ENCODE data around the gene TMEM151A. TPM values are rescaled to one million over a fixed set of nuclear protein-coding genes. Genes with fewer than 3 reads are reported as not detected.
"Not testable (repeated sequence)": the region's sequence is repeated elsewhere in the genome, so short reads cannot be mapped to it uniquely, and the experiment has no call there.

TMEM151A gene
- total RNA-seq, 1 experiment from 2014 or later: 0.56 TPM

- H3K9me3 ChIP-seq: no peaks in the 10 kb centered on the region
- peaks cover 8% of the 10 kb centered on the region for H3K36me3 ChIP-seq
- DNase-seq: peak; percentile 99
- H3K4me3 ChIP-seq: peak within 1 kb of the TSS; percentile 77
- peaks cover 17% of the 10 kb centered on the region for H3K27me3 ChIP-seq
Observed at GRCh38 chr11:66288671-66289547, 2.8 kb upstream of the TMEM151A start, which contains the start of gene YIF1A. TSS of gene YIF1A (minus strand) at chr11:66289143. CDS start at chr11:66288985, 158 bp downstream.

- Histone ChIP-seq H3K4me3 (peak overlapping the region; percentile 77), H3K9me3 (no peaks in the 10 kb centered on the region), H3K27me3 (peaks cover 17% of the 10 kb centered on the region), H3K36me3 (peaks cover 8% of the 10 kb centered on the region)
- no peak for DNase-seq
Observed at GRCh38 chr11:66289548-66290329, 2.0 kb upstream of the TMEM151A start.

- no peak for DNase-seq
- Histone ChIP-seq H3K36me3 (peaks cover 8% of the 10 kb centered on the region), H3K27me3 (peaks cover 17% of the 10 kb centered on the region), H3K9me3 (no peaks in the 10 kb centered on the region), H3K4me3 (no peak overlapping the region)
Observed at GRCh38 chr11:66290330-66290621, 1.4 kb upstream of the TMEM151A start.

- no peak for DNase-seq
- Histone ChIP-seq H3K36me3 (peaks cover 6% of the 10 kb centered on the region), H3K9me3 (no peaks in the 10 kb centered on the region), H3K27me3 (peaks cover 17% of the 10 kb centered on the region), H3K4me3 (no peak overlapping the region)
Observed at GRCh38 chr11:66291303-66291705, 390 bp upstream of the TMEM151A start.

- Histone ChIP-seq H3K27me3 (peaks cover 17% of the 10 kb centered on the region), H3K36me3 (no peaks in the 10 kb centered on the region), H3K4me3 (no peak overlapping the region), H3K9me3 (no peaks in the 10 kb centered on the region)
- no peak for DNase-seq
Observed at GRCh38 chr11:66292543-66293332, 1.0 kb downstream of the TMEM151A start.

GRCh38 chr11:66293352-66293751 lies 1.7 kb downstream of the TMEM151A start:
- DNase-seq: no peak
- Histone ChIP-seq H3K36me3 (no peaks in the 10 kb centered on the region), H3K27me3 (peaks cover 17% of the 10 kb centered on the region), H3K9me3 (no peaks in the 10 kb centered on the region), H3K4me3 (no peak overlapping the region)

- Histone ChIP-seq H3K27me3 (peaks cover 17% of the 10 kb centered on the region), H3K9me3 (no peaks in the 10 kb centered on the region), H3K36me3 (no peaks in the 10 kb centered on the region), H3K4me3 (no peak overlapping the region)
- no peak for DNase-seq
Observed at GRCh38 chr11:66293777-66294625, 2.3 kb downstream of the TMEM151A start.

- no peak for DNase-seq
- peaks cover 17% of the 10 kb centered on the region for H3K27me3 ChIP-seq
- H3K4me3 ChIP-seq: no peak overlapping the region
- H3K36me3 ChIP-seq: no peaks in the 10 kb centered on the region
- no peaks in the 10 kb centered on the region for H3K9me3 ChIP-seq
Observed at GRCh38 chr11:66294626-66295620, 3.2 kb downstream of the TMEM151A start.

GRCh38 chr11:66297610-66298009 lies 5.9 kb downstream of the TMEM151A start:
- Histone ChIP-seq H3K36me3 (no peaks in the 10 kb centered on the region), H3K27me3 (peaks cover 2% of the 10 kb centered on the region; the same call in 1 of the 2 replicates), H3K9me3 (no peaks in the 10 kb centered on the region), H3K4me3 (no peak overlapping the region)
- DNase-seq: no peak

- Histone ChIP-seq H3K36me3 (no peaks in the 10 kb centered on the region), H3K27me3 (no peaks in the 10 kb centered on the region), H3K9me3 (no peaks in the 10 kb centered on the region), H3K4me3 (no peak overlapping the region)
- no peak for DNase-seq
Observed at GRCh38 chr11:66299186-66299585, 7.5 kb downstream of the TMEM151A start.

GRCh38 chr11:66302656-66303055 lies 11.0 kb downstream of the TMEM151A start:
- DNase-seq: no peak
- Histone ChIP-seq H3K9me3 (no peaks in the 10 kb centered on the region), H3K36me3 (no peaks in the 10 kb centered on the region), H3K4me3 (no peak overlapping the region), H3K27me3 (no peaks in the 10 kb centered on the region)

- no peaks in the 10 kb centered on the region for H3K9me3 ChIP-seq
- H3K36me3 ChIP-seq: no peaks in the 10 kb centered on the region
- DNase-seq: no peak
- H3K4me3 ChIP-seq: no peak overlapping the region
- no peaks in the 10 kb centered on the region for H3K27me3 ChIP-seq
Observed at GRCh38 chr11:66309475-66309874, 17.8 kb downstream of the TMEM151A start.

- H3K36me3 ChIP-seq: no peaks in the 10 kb centered on the region
- H3K4me3 ChIP-seq: no peak overlapping the region
- H3K27me3 ChIP-seq: no peaks in the 10 kb centered on the region
- no peak for DNase-seq
- no peaks in the 10 kb centered on the region for H3K9me3 ChIP-seq
Observed at GRCh38 chr11:66310324-66310723, 18.6 kb downstream of the TMEM151A start.

GRCh38 chr11:66310803-66311440 lies 19.2 kb downstream of the TMEM151A start:
- not testable (repeated sequence) for H3K9me3 ChIP-seq, DNase-seq, H3K36me3 ChIP-seq, H3K4me3 ChIP-seq, H3K27me3 ChIP-seq

All from MG63 (cell line).